Heart right ventricle (tissue), 16 donors: ENCODE measurements around the gene FAM174B. TPM values are rescaled to one million over a fixed set of nuclear protein-coding genes. Genes with fewer than 3 reads are reported as not detected.

Source experiments
- ATAC-seq, 8 donors: fragments of 200-7000 bp; cut with Tn5 transposase; one replicate each; pipeline ENCODE4 v1.9.1; 2020; ENCODE audit warnings: mild to moderate bottlenecking in 8 of 8, moderate library complexity in 8 of 8, moderate number of reproducible peaks in 1 of 8
- DNase-seq, 2 donors: peaks; one replicate each; pipeline ENCODE4 v3.0.0-alpha.2; 2020
- H3K27ac ChIP-seq, 10 donors: fragments of 200-600 bp; sonication (generic) in 2 of 10; one replicate each; pipeline versions ENCODE4 v1.5.0 to v1.8.0; 2020 to 2022; ENCODE audit warnings: mild to moderate bottlenecking in 3 of 10
- H3K27me3 ChIP-seq, 7 donors: fragments of 200-600 bp; one replicate each; pipeline ENCODE4 v1.8.0; 2021 to 2022; ENCODE audit warnings: mild to moderate bottlenecking in 2 of 7
- H3K36me3 ChIP-seq, 9 donors: fragments of 200-600 bp; sonication (generic) in 1 of 9; one replicate each; pipeline versions ENCODE4 v1.5.0 to v1.8.0; 2020 to 2022; ENCODE audit warnings: mild to moderate bottlenecking in 2 of 9
- H3K4me1 ChIP-seq, 9 donors: fragments of 200-600 bp; sonication (generic) in 1 of 9; one replicate each; pipeline versions ENCODE4 v1.5.0 to v1.8.0; 2020 to 2022; ENCODE audit warnings: mild to moderate bottlenecking in 4 of 9
- H3K4me3 ChIP-seq, 10 donors: fragments of 200-600 bp; sonication (generic) in 2 of 10; one replicate each; pipeline versions ENCODE4 v1.5.0 to v1.8.0; 2020 to 2022; ENCODE audit warnings: mild to moderate bottlenecking in 7 of 10, moderate library complexity in 2 of 10
- H3K9me3 ChIP-seq, 11 donors: fragments of 200-600 bp in 10 of 11; sonication (generic) in 2 of 11; one replicate each; pipeline versions ENCODE4 v1.5.0 to v1.8.0; 2013 to 2022; ENCODE audit warnings: mild to moderate bottlenecking in 2 of 11, control low read depth in 1 of 11, moderate library complexity in 1 of 11
- CTCF ChIP-seq, 9 donors: fragments of 200-600 bp; sonication (generic) in 2 of 9; IDR thresholded peaks; one replicate each; pipeline versions ENCODE4 v1.5.0 to v1.8.0; 2021 to 2022; ENCODE audit warnings: antibody characterized with exemption in 9 of 9, mild to moderate bottlenecking in 5 of 9, moderate library complexity in 1 of 9
- WGBS, 2 donors: extraction: QIAGEN DNeasy Blood & Tissue Kit; methylation state at CpG; one replicate each; pipeline ENCODE4 v1.1.7; 2013; ENCODE audit warnings: inconsistent platforms in 1 of 2; 5-methylcytosine and 5-hydroxymethylcytosine counted together
- intact Hi-C, 10 donors: fragments of 100-400 bp; cut with DNase I; formaldehyde crosslinking; loops; one replicate each; pipeline versions ENCODE4 v1.11.1 to v1.14.2; 2022
- polyA plus RNA-seq, 2 donors: library from polyadenylated mRNA; stranded (reverse); fragments of 200-250 nt; gene quantifications; one replicate each; pipeline ENCODE4 v1.2.3, GENCODE V29; 2013
- total RNA-seq, 10 donors: library from RNA; stranded (reverse); fragmentation: NEBNext Ultra II Directional in 3 of 10; extraction: Animal tissue kit (Norgen Biotek cat#: 25700) in 3 of 10; gene quantifications; one replicate each; pipeline versions ENCODE4 v1.2.1 to v1.2.4, GENCODE V29; 2021 to 2023
- donor health status: Arrhythmogenic right ventricular cardiomyopathy.
- donor health status: ischemic (EF 13 %, LVEDD 7.1; RV severe dilation, severe dysfunction).
- donor health status: healthy with polysubstance abuse.
- donor health status: DM: no; HTN: yes; CAD: no.
- donor health status: DM: no; HTN: no; CAD: no.
- donor health status: ischemic (EF 25% LVEDD 6.9; RV normal size, moderate dysfunction).
- donor health status: ischemic (EF 25% LVEDD 5.7; RV mildly dilated, moderate dysfunction).
- donor health status: healthy.
- donor health status: DM: yes; HTN: yes; CAD: no.
- donor health status: Ischemic cardiomyopathy.
- donor health status: ischemic (EF 35%, LVEDD 5.7; RV mildly dilated, moderate dysfunction).
- donor health status: nonischemic (EF 11% LVEDD 7.7; RV severe dilation, severe dysfunction).
- donor health status: DM: yes; HTN: yes; CAD: no.
- donor health status: PGD.
- donor health status: ischemic (EF 29% LVEDD 5.4; RV normal size, mild dysfunction).
- donor health status: nonischemic (EF 23%, LVEDD 6.1; RV moderate dilation, normal function).

The FAM174B gene
- total and polyA plus RNA-seq, 12 donors: 6.1 to 16.9 (median 10.8) TPM

GRCh38 chr15:92629975-92630626, 25.5 kb downstream of the FAM174B start:
- ATAC-seq (no peak), DNase-seq (no peak)
- no peak for TF ChIP-seq CTCF (IDR thresholded peaks at IDR 0.05)
- H3K4me3 ChIP-seq: no peak overlapping the region
- intact Hi-C loops: no loop called here
- WGBS, 2 donors: 89% methylated on average over 11 of the region's 11 CpGs
- H3K9me3 ChIP-seq: no peaks in the 10 kb centered on the region
- peaks cover 0 to 27% (median 0%) of the 10 kb centered on the region in 9 donors for H3K36me3 ChIP-seq
- no peaks in the 10 kb centered on the region for H3K27me3 ChIP-seq
- peaks cover 0 to 25% (median 6%) of the 10 kb centered on the region in 9 donors for H3K4me1 ChIP-seq
- no peak overlapping the region for H3K27ac ChIP-seq

GRCh38 chr15:92629276-92629974, 26.1 kb downstream of the FAM174B start:
- no peak for TF ChIP-seq CTCF (IDR thresholded peaks at IDR 0.05)
- Histone ChIP-seq H3K4me1 (peaks cover 0 to 28% (median 13%) of the 10 kb centered on the region in 9 donors), H3K27me3 (no peaks in the 10 kb centered on the region), H3K4me3 (no peak overlapping the region), H3K36me3 (peaks cover 0 to 27% (median 0%) of the 10 kb centered on the region in 9 donors), H3K27ac (no peak overlapping the region), H3K9me3 (no peaks in the 10 kb centered on the region)
- WGBS, 2 donors: 94% methylated on average over 11 of the region's 11 CpGs
- DNase-seq: no peak
- intact Hi-C loops: no loop called here
- no peak for ATAC-seq

GRCh38 chr15:92627014-92627413, 28.6 kb downstream of the FAM174B start:
- Histone ChIP-seq H3K36me3 (peaks cover 0 to 27% (median 0%) of the 10 kb centered on the region in 9 donors), H3K27me3 (no peaks in the 10 kb centered on the region), H3K9me3 (no peaks in the 10 kb centered on the region), H3K27ac (no peak overlapping the region), H3K4me1 (peaks cover 0 to 25% (median 21%) of the 10 kb centered on the region in 9 donors), H3K4me3 (no peak overlapping the region)
- WGBS, 2 donors: 96 to 97% methylated on average over 11 of the region's 11 CpGs
- no peak for DNase-seq
- intact Hi-C loops: no loop called here
- ATAC-seq: no peak
- no peak for TF ChIP-seq CTCF (IDR thresholded peaks at IDR 0.05)

- H3K9me3 ChIP-seq: no peaks in the 10 kb centered on the region
- peaks cover 0 to 27% (median 0%) of the 10 kb centered on the region in 9 donors for H3K36me3 ChIP-seq
- no peak overlapping the region for H3K4me3 ChIP-seq
- DNase-seq: no peak
- ATAC-seq: no peak
- TF ChIP-seq CTCF (IDR thresholded peaks at IDR 0.05): no peak
- H3K27ac ChIP-seq: peak overlapping the region in 6 of 10 donors; percentile 37 to 72 (median 55)
- WGBS, 2 donors: 72 to 88% methylated on average over 3 of the region's 3 CpGs
- intact Hi-C loops: no loop called here
- H3K27me3 ChIP-seq: no peaks in the 10 kb centered on the region
- H3K4me1 ChIP-seq: peaks cover 0 to 27% (median 21%) of the 10 kb centered on the region in 9 donors
Observed at GRCh38 chr15:92625251-92625980, 30.2 kb downstream of the FAM174B start.
